CD14-positive monocyte (primary cell): ENCODE data around the gene RAB25. TPM values are rescaled to one million over a fixed set of nuclear protein-coding genes. Genes with fewer than 3 reads are reported as not detected.

Experiments
- DNase-seq, 3 donors: peaks; one replicate each; pipeline ENCODE4 v3.0.0-alpha.2; 2011 to 2022
- H2AFZ ChIP-seq: 2 replicates; pipeline ENCODE4 v1.6.0; 2012; ENCODE audit warnings: mild to moderate bottlenecking, low read depth, low read length, inconsistent platforms; ENCODE audit not compliant: insufficient read depth, poor library complexity, severe bottlenecking
- H3K27ac ChIP-seq, 2 donors: 1 replicate in 1 of 2; 2 replicates in 1 of 2; pipeline ENCODE4 v1.5.1; 2012 to 2013; ENCODE audit warnings: low read length in 2 of 2, control low read depth in 1 of 2, inconsistent platforms in 1 of 2, low read depth in 1 of 2, mild to moderate bottlenecking in 1 of 2
- H3K27me3 ChIP-seq, 2 donors: one replicate each; pipeline versions ENCODE4 v1.6.0 to v1.6.1; 2011 to 2013; ENCODE audit warnings: low read length in 2 of 2; ENCODE audit not compliant: control insufficient read depth in 2 of 2, insufficient read depth in 2 of 2
- H3K36me3 ChIP-seq, 2 donors: replicated peaks in 1 of 2; 1 replicate in 1 of 2; 2 replicates in 1 of 2; pipeline versions ENCODE4 v1.5.1 to v1.6.1; 2012 to 2013; ENCODE audit warnings: low read length in 2 of 2, control low read depth in 1 of 2, inconsistent platforms in 1 of 2, mild to moderate bottlenecking in 1 of 2; ENCODE audit not compliant: insufficient read depth in 2 of 2, control insufficient read depth in 1 of 2
- H3K4me1 ChIP-seq, 2 donors: 1 replicate in 1 of 2; 2 replicates in 1 of 2; pipeline versions ENCODE4 v1.5.1 to v1.6.1; 2012 to 2013; ENCODE audit warnings: low read length in 2 of 2, control low read depth in 1 of 2, inconsistent platforms in 1 of 2, mild to moderate bottlenecking in 1 of 2, moderate library complexity in 1 of 2; ENCODE audit not compliant: insufficient read depth in 2 of 2, control insufficient read depth in 1 of 2
- H3K4me2 ChIP-seq: replicated peaks from 2 replicates; pipeline ENCODE3; 2012; ENCODE audit warnings: low read length, moderate library complexity, mild to moderate bottlenecking; ENCODE audit not compliant: poor library complexity, severe bottlenecking; ENCODE audit errors: extremely low read depth
- H3K4me3 ChIP-seq, 3 experiments: fragments of 200-600 bp in 1 of 3; sonication (generic) in 1 of 3; replicated peaks in 1 of 3; 1 replicate in 2 of 3; 2 replicates in 1 of 3; pipeline ENCODE4 v1.5.1; 2011 to 2013; ENCODE audit warnings: low read length in 3 of 3, mild to moderate bottlenecking in 3 of 3, control low read depth in 2 of 3, low read depth in 2 of 3, inconsistent platforms in 1 of 3, moderate library complexity in 1 of 3
- H3K79me2 ChIP-seq: 2 replicates; pipeline ENCODE4 v1.6.0; 2012; ENCODE audit warnings: mild to moderate bottlenecking, control low read depth, inconsistent platforms, low read length, moderate library complexity; ENCODE audit not compliant: insufficient read depth
- H3K9ac ChIP-seq: 2 replicates; pipeline ENCODE4 v1.6.0; 2017; ENCODE audit warnings: low read length, mild to moderate bottlenecking; ENCODE audit not compliant: insufficient read depth, poor library complexity, severe bottlenecking
- H3K9me3 ChIP-seq, 2 donors: replicated peaks in 1 of 2; 1 replicate in 1 of 2; 2 replicates in 1 of 2; pipeline versions ENCODE4 v1.5.1 to v1.6.1; 2012 to 2013; ENCODE audit warnings: low read length in 2 of 2, control low read depth in 1 of 2; ENCODE audit not compliant: control insufficient read depth in 1 of 2, insufficient read depth in 1 of 2
- H4K20me1 ChIP-seq: 2 replicates; pipeline ENCODE4 v1.6.0; 2012; ENCODE audit warnings: mild to moderate bottlenecking, low read length, control low read depth, moderate library complexity; ENCODE audit not compliant: insufficient read depth
- H3K27ac Mint-ChIP-seq, 7 donors: one replicate each; pipeline ENCODE4 v1.8.0; 2020; ENCODE audit warnings: mild to moderate bottlenecking in 7 of 7, mixed read lengths in 7 of 7, moderate library complexity in 6 of 7, inconsistent platforms in 2 of 7
- H3K27me3 Mint-ChIP-seq, 3 donors: one replicate each; pipeline ENCODE4 v1.8.0; 2021 to 2022; ENCODE audit warnings: low read depth in 3 of 3, mild to moderate bottlenecking in 3 of 3, mixed read lengths in 3 of 3, moderate library complexity in 3 of 3, inconsistent platforms in 1 of 3
- H3K36me3 Mint-ChIP-seq, 2 donors: one replicate each; pipeline ENCODE4 v1.8.0; 2020; ENCODE audit warnings: mixed read lengths in 2 of 2, inconsistent platforms in 1 of 2, mild to moderate bottlenecking in 1 of 2
- H3K4me1 Mint-ChIP-seq: one replicate; pipeline ENCODE4 v1.8.0; 2020; ENCODE audit warnings: mild to moderate bottlenecking, mixed read lengths
- H3K4me3 Mint-ChIP-seq, 2 donors: one replicate each; pipeline ENCODE4 v1.8.0; 2020; ENCODE audit warnings: mild to moderate bottlenecking in 2 of 2, mixed read lengths in 2 of 2, moderate library complexity in 1 of 2
- H3K9me3 Mint-ChIP-seq, 7 donors: one replicate each; pipeline ENCODE4 v1.8.0; 2020 to 2022; ENCODE audit warnings: mixed read lengths in 7 of 7, mild to moderate bottlenecking in 6 of 7, moderate library complexity in 6 of 7, inconsistent platforms in 2 of 7
- WGBS: methylation state at CpG from one replicate; pipeline ENCODE4 v1.1.5; 2013; ENCODE audit warnings: missing lambda C conversion rate; ENCODE audit not compliant: insufficient coverage; 5-methylcytosine and 5-hydroxymethylcytosine counted together
- intact Hi-C, 2 donors: fragments of 100-400 bp; cut with micrococcal nuclease; formaldehyde crosslinking; loops; one replicate each; pipeline versions ENCODE4 v1.15.0 to v1.15.1; 2023
- polyA plus RNA-seq, 3 donors: library from polyadenylated mRNA; depleted of rRNA in 1 of 3; unstranded in 2 of 3; stranded (reverse) in 1 of 3; fragments of 300-500 nt in 2 of 3; fragments of >200 nt in 1 of 3; fragmentation: Illumina TruSeq in 2 of 3; gene quantifications; 1 replicate in 2 of 3; 2 replicates in 1 of 3; pipeline ENCODE4 v1.2.3, GENCODE V29; 2012 to 2021
- TF ChIP-seq, protein P1 (sequence below): fragments of 200-600 bp; IDR thresholded peaks from one replicate; pipeline ENCODE4 v1.8.0; 2022; ENCODE audit warnings: antibody characterized with exemption, mild to moderate bottlenecking

RAB25 gene
- polyA plus RNA-seq, 3 donors = 0.23 TPM; not detected in 2

DNA sequence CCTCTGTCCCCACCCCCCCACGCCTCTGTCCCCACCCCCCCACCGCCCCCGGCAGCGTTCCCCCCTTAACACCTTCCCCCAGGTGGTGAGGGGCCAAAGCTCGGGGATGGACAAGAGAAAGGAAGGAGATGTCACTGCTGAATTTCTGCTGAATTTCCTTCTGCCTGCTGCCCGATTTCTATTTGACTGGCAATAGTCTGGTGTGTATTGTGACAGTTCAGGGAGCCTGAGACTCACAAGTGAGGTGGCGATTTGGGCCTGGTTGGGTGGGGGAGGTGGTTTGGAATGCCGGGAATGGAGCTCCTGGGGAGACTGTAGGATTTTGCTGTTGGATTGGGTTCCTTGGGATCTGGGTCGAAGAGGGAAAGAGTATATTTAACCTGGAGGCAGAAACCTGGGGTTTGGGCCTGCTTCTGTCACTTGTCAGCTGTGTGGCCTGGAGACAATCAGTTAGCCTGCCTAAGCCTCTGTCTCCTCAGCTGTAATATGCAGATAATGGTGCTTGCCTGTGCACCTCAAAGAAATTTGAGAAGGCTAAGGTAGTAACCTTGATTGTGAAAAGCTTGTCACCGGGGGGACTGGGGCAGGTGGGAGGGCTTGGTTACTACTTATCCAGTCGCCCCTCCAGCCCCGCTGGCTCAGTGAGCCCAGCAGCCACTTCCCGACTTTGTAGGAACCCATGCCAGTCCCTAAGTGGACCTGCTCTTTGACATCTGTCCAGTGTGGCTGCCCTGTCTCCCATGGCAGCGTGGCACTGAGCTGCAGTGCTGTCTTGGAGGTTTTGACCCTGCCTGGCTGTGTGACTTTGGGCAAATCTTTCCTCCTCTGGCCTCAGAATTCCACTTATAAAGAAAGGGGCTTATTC lies 45.9 kb downstream of the RAB25 start:
- peaks cover 95 to 100% (median 96%) of the 10 kb centered on the region in 3 donors for H3K27me3 Mint-ChIP-seq
- H4K20me1 ChIP-seq = no peaks in the 10 kb centered on the region
- H3K36me3 ChIP-seq = no peaks in the 10 kb centered on the region
- H3K36me3 Mint-ChIP-seq = peaks cover 15 to 21% of the 10 kb centered on the region in 2 donors
- intact Hi-C loops = loop anchor here in 1 of 2 donors (1.0 kb wide), 1 partner anchor 7 kb away; the partner anchor contains the start of gene LMNA
- peaks cover 0 to 30% (median 14%) of the 10 kb centered on the region in 7 donors for H3K9me3 Mint-ChIP-seq
- H3K4me3 ChIP-seq = no peak overlapping the region
- H3K4me1 Mint-ChIP-seq = peaks cover 43% of the 10 kb centered on the region
- H3K27me3 ChIP-seq = peaks cover 67 to 100% of the 10 kb centered on the region in 2 donors
- H2AFZ ChIP-seq = no peak overlapping the region
- peak overlapping the region; percentile 92 to 98 (median 97) for H3K27ac Mint-ChIP-seq
- peak overlapping the region; percentile 46 for H3K9ac ChIP-seq
- peaks cover 31 to 37% of the 10 kb centered on the region in 2 donors for H3K4me1 ChIP-seq
- H3K4me2 ChIP-seq = no peak overlapping the region
- TF ChIP-seq, protein P1, sequence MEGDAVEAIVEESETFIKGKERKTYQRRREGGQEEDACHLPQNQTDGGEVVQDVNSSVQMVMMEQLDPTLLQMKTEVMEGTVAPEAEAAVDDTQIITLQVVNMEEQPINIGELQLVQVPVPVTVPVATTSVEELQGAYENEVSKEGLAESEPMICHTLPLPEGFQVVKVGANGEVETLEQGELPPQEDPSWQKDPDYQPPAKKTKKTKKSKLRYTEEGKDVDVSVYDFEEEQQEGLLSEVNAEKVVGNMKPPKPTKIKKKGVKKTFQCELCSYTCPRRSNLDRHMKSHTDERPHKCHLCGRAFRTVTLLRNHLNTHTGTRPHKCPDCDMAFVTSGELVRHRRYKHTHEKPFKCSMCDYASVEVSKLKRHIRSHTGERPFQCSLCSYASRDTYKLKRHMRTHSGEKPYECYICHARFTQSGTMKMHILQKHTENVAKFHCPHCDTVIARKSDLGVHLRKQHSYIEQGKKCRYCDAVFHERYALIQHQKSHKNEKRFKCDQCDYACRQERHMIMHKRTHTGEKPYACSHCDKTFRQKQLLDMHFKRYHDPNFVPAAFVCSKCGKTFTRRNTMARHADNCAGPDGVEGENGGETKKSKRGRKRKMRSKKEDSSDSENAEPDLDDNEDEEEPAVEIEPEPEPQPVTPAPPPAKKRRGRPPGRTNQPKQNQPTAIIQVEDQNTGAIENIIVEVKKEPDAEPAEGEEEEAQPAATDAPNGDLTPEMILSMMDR = no peak
- peak overlapping the region; percentile 56 to 92 for H3K4me3 Mint-ChIP-seq
- WGBS = 81% methylated on average over 9 of the region's 14 CpGs
- peak in 1 of 3 donors; percentile 44 for DNase-seq
- H3K9me3 ChIP-seq = no peaks in the 10 kb centered on the region
- no peaks in the 10 kb centered on the region for H3K79me2 ChIP-seq
- H3K27ac ChIP-seq = peak overlapping the region in 1 of 2 donors; percentile 58

DNA sequence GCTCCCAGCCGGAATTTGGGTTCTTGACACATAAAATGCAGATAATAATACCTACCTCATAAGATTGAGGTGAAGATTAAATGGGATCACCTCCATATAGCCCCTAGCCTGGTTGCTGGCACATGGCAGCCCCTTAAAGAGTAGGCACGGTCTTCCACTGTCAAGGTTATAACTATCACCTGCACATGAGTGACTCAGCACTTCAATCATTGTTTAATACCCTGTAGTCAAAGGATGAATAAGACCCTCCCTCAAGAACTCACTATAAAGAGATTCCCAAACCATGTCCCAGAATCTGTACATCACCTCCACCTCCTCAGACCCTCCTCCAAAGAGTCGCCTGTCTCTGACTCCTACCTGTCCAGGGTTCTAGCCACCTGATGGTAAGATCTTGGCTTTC lies 47.1 kb downstream of the RAB25 start:
- intact Hi-C loops = no loop called here
- WGBS = 95% methylated on average over 2 of the region's 3 CpGs

More for the DNA sequence above, 47.1 kb downstream of the RAB25 start:
- peaks cover 72 to 100% of the 10 kb centered on the region in 2 donors for H3K27me3 ChIP-seq
- Mint-ChIP-seq H3K9me3 (peaks cover 0 to 31% (median 17%) of the 10 kb centered on the region in 7 donors), H3K36me3 (peaks cover 12 to 21% of the 10 kb centered on the region in 2 donors), H3K4me3 (peak overlapping the region in 1 of 2 donors; percentile 92), H3K4me1 (peaks cover 40% of the 10 kb centered on the region), H3K27ac (peak overlapping the region in 5 of 7 donors; percentile 63 to 97 (median 95)), H3K27me3 (peaks cover 95 to 100% (median 96%) of the 10 kb centered on the region in 3 donors)
- H3K79me2 ChIP-seq = no peaks in the 10 kb centered on the region
- peaks cover 27 to 31% of the 10 kb centered on the region in 2 donors for H3K4me1 ChIP-seq
- H3K4me3 ChIP-seq = no peak overlapping the region
- H4K20me1 ChIP-seq = no peaks in the 10 kb centered on the region
- no peaks in the 10 kb centered on the region for H3K36me3 ChIP-seq
- H2AFZ ChIP-seq = no peak overlapping the region
- H3K9ac ChIP-seq = no peak overlapping the region
- no peak overlapping the region for H3K4me2 ChIP-seq
- peaks cover 0 to 8% of the 10 kb centered on the region in 2 donors for H3K9me3 ChIP-seq
- TF ChIP-seq, protein P1 = no peak
- no peak overlapping the region for H3K27ac ChIP-seq
- no peak for DNase-seq
